GM21786 (cell line): ENCODE results near the gene CDC25C.
"Not testable (repeated sequence)": the region's sequence is repeated elsewhere in the genome, so short reads cannot be mapped to it uniquely, and the experiment has no call there.

Experiments used
- ATAC-seq: cut with Tn5 transposase; IDR thresholded peaks from one replicate; pipeline ENCODE4 v1.9.1; 2021; ENCODE audit not compliant: unreplicated experiment

Gene CDC25C

GRCh38 chr5:138282920-138283742 is 48.5 kb downstream of the CDC25C start:
- ATAC-seq: no peak

GRCh38 chr5:138280915-138281314 is 50.7 kb downstream of the CDC25C start:
- no peak for ATAC-seq

- ATAC-seq: no peak
Observed at GRCh38 chr5:138276402-138277054, 55.1 kb downstream of the CDC25C start.

- no peak for ATAC-seq
Observed at GRCh38 chr5:138275895-138276294, 55.7 kb downstream of the CDC25C start.

GRCh38 chr5:138275379-138275782 is 56.2 kb downstream of the CDC25C start:
- no peak for ATAC-seq

GRCh38 chr5:138274189-138274853 is 57.3 kb downstream of the CDC25C start, which contains the start of gene GFRA3:
Gene GFRA3, minus strand, starts transcription at chr5:138274621. Its CDS starts 197 bp downstream, at chr5:138274424.
- no peak for ATAC-seq

GRCh38 chr5:138273834-138274188 is 57.8 kb downstream of the CDC25C start:
- no peak for ATAC-seq

- no peak for ATAC-seq
Observed at GRCh38 chr5:138272681-138273080, 58.9 kb downstream of the CDC25C start.

GRCh38 chr5:138271281-138271680 is 60.3 kb downstream of the CDC25C start:
- no peak for ATAC-seq

GRCh38 chr5:138264183-138264582 is 67.4 kb downstream of the CDC25C start:
- ATAC-seq: no peak

GRCh38 chr5:138263581-138263980 is 68.0 kb downstream of the CDC25C start:
- ATAC-seq: no peak

GRCh38 chr5:138258704-138259292 is 72.8 kb downstream of the CDC25C start:
- no peak for ATAC-seq

- no peak for ATAC-seq
Observed at GRCh38 chr5:138257583-138257982, 74.0 kb downstream of the CDC25C start.

GRCh38 chr5:138252944-138253343 is 78.7 kb downstream of the CDC25C start:
- ATAC-seq: no peak

- not testable (repeated sequence) for ATAC-seq
Observed at GRCh38 chr5:138247800-138248199, 83.8 kb downstream of the CDC25C start.

- ATAC-seq: no peak
Observed at GRCh38 chr5:138246822-138247221, 84.8 kb downstream of the CDC25C start.

GRCh38 chr5:138246334-138246733 is 85.3 kb downstream of the CDC25C start:
- no peak for ATAC-seq

- ATAC-seq: no peak
Observed at GRCh38 chr5:138245717-138246116, 85.9 kb downstream of the CDC25C start.

- ATAC-seq: no peak
Observed at GRCh38 chr5:138243794-138244193, 87.8 kb downstream of the CDC25C start.

GRCh38 chr5:138241688-138242571 is 89.7 kb downstream of the CDC25C start:
- no peak for ATAC-seq
